HEK293T (cell line): ENCODE data around the gene SATB1.

Experiments used
- ARNT ChIP-seq: fragments of 450-650 bp; IDR thresholded peaks from 2 replicates; pipeline ENCODE4 v1.6.1; 2017; ENCODE audit warnings: mild to moderate bottlenecking
- BHLHE40 ChIP-seq: fragments of 450-650 bp; IDR thresholded peaks from 2 replicates; pipeline ENCODE4 v1.6.1; 2016; ENCODE audit warnings: mild to moderate bottlenecking, moderate library complexity, borderline replicate concordance
- CTBP1 ChIP-seq: fragments of 450-650 bp; IDR thresholded peaks from 2 replicates; pipeline ENCODE4 v1.6.1; 2016; ENCODE audit warnings: borderline replicate concordance
- FOXA1 ChIP-seq: fragments of 450-650 bp; IDR thresholded peaks from 2 replicates; pipeline ENCODE4 v1.6.1; 2016; ENCODE audit warnings: mild to moderate bottlenecking
- FOXK2 ChIP-seq: fragments of 450-650 bp; IDR thresholded peaks from 2 replicates; pipeline ENCODE4 v1.6.1; 2016; ENCODE audit warnings: mild to moderate bottlenecking
- SUZ12 ChIP-seq: fragments of 450-650 bp; IDR thresholded peaks from 2 replicates; pipeline ENCODE4 v1.6.1; 2016; ENCODE audit warnings: mild to moderate bottlenecking
- ZNF384 ChIP-seq: fragments of 450-650 bp; IDR thresholded peaks from 2 replicates; pipeline ENCODE4 v1.6.1; 2016

DNA sequence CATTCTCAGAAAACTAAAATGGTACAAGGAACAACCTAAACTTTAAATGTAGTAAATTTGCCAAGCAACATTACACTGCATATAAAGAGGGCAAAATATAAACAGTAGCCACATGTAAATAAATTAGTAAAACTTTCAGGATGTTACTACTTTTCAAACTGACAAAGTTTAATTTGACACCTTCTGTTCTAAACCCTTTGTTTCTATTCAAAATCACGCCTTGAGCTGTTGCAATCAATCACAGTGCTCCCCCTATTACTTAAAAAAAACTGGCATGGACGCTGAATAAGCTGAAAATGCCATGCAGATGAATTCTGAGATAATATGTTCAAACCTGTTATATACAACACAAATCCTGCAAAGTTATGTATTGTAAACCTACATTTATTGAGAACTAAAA, 69.3 kb downstream of the SATB1 start:
- TF ChIP-seq BHLHE40 (no peak), SUZ12 (no peak), FOXA1 (no peak), FOXK2 (no peak), ARNT (no peak), ZNF384 (no peak), CTBP1 (no peak)
